Testis (tissue), 5 donors: ENCODE results near the gene ZNF599. TPM values are rescaled to one million over a fixed set of nuclear protein-coding genes. Genes with fewer than 3 reads are reported as not detected.

Source experiments
- DNase-seq: peaks from one replicate; pipeline ENCODE4 v3.0.0-alpha.2; 2019
- H3K27ac ChIP-seq, 2 donors: fragments of 200-600 bp; sonication (generic); one replicate each; pipeline ENCODE4 v1.5.1; 2019
- H3K27me3 ChIP-seq: fragments of 200-600 bp; sonication (generic); one replicate; pipeline ENCODE4 v1.5.1; 2019
- H3K36me3 ChIP-seq: fragments of 200-600 bp; sonication (generic); one replicate; pipeline ENCODE4 v1.5.1; 2017; ENCODE audit warnings: low read depth; ENCODE audit errors: missing control alignments
- H3K4me1 ChIP-seq: fragments of 200-600 bp; sonication (generic); one replicate; pipeline ENCODE4 v1.5.1; 2019
- H3K4me3 ChIP-seq, 2 donors: fragments of 200-600 bp; sonication (generic); one replicate each; pipeline ENCODE4 v1.5.1; 2017 to 2019
- H3K9me3 ChIP-seq: fragments of 200-600 bp; sonication (generic); one replicate; pipeline ENCODE4 v1.5.1; 2017
- POLR2A ChIP-seq: fragments of 450-650 bp; IDR thresholded peaks from one replicate; pipeline ENCODE4 v1.6.1; 2017; ENCODE audit warnings: antibody characterized with exemption, mild to moderate bottlenecking, moderate library complexity
- WGBS, 2 donors: methylation state at CpG; one replicate each; pipeline ENCODE4 v1.1.5; 2018; 5-methylcytosine and 5-hydroxymethylcytosine counted together
- intact Hi-C: fragments of 100-400 bp; cut with DNase I; formaldehyde crosslinking; loops from one replicate; pipeline ENCODE4 v1.15.1; 2023; ENCODE audit warnings: low total_unique reads
- long read RNA-seq, 2 donors: transcript quantifications; one replicate each; lab custom pipeline, GENCODE V29; 2026
- polyA plus RNA-seq: library from polyadenylated mRNA; stranded (reverse); fragments of 350-450 nt; fragmentation: Illumina TruSeq; extraction: RNeasy Lipid Tissue Mini Kit (QIAGEN cat#74804); gene quantifications from one replicate; pipeline ENCODE4 v1.2.3, GENCODE V29; 2014; ENCODE audit warnings: low read depth, low replicate concordance; ENCODE audit not compliant: insufficient read depth
- total RNA-seq, 2 donors: library from RNA; depleted of rRNA; stranded (reverse); fragments of >200 nt; gene quantifications; one replicate each; pipeline ENCODE4 v1.2.3, GENCODE V29; 2016
- TF ChIP-seq, protein P1 (sequence below), 3 experiments: fragments of 450-650 bp in 2 of 3; fragments of 200-600 bp in 1 of 3; sonication (generic) in 1 of 3; IDR thresholded peaks; one replicate each; pipeline ENCODE4 v1.5.1; 2016 to 2019; ENCODE audit warnings: antibody characterized with exemption in 3 of 3, mild to moderate bottlenecking in 2 of 3, moderate library complexity in 1 of 3

Gene ZNF599
- total RNA-seq (10 to 100 TPM; 26.4 to 27.1 TPM), polyA plus RNA-seq (18.3 TPM)
- long read RNA-seq, donor 1, partial matches to known transcripts, result 0 of 2 reads
- long read RNA-seq, donor 1, other reads (novel, unspliced or antisense), result 0 of 2 reads
- long read RNA-seq, donor 2, partial matches to known transcripts, result 0 of 3 reads
- long read RNA-seq, donor 2, other reads (novel, unspliced or antisense), result 0 of 3 reads

DNA sequence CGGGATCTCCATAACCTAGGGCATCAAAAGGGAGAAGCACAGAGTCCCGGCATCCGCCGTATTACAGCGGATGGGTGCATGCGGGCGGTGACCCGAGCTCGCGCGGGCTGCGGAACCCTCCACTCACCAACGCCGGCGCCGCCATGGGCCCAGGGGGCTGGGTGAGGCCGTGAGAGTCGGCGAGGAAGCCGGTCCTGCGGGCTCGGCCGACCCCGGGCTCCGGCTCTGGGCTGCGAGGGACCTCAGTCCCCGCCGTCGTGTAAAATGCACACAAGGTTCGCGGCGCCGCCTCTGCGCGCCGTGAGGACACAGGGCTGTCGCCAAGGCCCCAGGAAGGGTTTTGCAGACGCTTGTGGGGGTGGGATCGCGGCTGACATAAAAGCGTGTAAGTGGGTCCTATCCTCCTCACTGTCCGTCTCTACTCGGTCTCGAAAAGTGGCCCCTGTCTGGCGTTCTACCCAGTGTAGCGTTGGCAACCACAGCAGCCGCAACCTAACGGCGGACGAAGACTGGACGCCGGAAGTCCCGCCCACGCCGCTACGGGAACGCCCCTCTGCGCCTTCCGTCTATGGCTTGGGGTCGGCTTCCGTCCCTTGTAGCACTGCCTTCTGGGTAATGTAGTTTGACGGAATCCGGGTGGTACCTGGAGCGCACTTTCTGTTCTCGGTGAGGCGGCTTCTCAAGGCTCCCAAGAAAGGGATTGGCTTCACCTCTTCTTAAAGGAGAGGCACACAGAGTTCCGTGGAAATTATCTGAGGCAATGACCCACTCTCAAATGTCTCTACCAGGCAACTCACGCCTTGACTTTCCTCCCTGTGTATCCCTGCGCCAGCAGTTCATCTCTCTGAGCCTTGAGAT, at the start of gene ZNF599:
Gene ZNF599 (minus strand): TSS at position 519 of the 858 bp plus-strand sequence. CDS start 374 bp downstream, at position 145.
- DNase-seq, result peak; percentile 95
- H3K9me3 ChIP-seq, result no peaks in the 10 kb centered on the region
- peak within 1 kb of the TSS; percentile 73 to 81 for H3K27ac ChIP-seq
- intact Hi-C loops, result no loop called here
- no peaks in the 10 kb centered on the region for H3K27me3 ChIP-seq
- peak; percentile 56 for TF ChIP-seq POLR2A
- TF ChIP-seq, protein P1, sequence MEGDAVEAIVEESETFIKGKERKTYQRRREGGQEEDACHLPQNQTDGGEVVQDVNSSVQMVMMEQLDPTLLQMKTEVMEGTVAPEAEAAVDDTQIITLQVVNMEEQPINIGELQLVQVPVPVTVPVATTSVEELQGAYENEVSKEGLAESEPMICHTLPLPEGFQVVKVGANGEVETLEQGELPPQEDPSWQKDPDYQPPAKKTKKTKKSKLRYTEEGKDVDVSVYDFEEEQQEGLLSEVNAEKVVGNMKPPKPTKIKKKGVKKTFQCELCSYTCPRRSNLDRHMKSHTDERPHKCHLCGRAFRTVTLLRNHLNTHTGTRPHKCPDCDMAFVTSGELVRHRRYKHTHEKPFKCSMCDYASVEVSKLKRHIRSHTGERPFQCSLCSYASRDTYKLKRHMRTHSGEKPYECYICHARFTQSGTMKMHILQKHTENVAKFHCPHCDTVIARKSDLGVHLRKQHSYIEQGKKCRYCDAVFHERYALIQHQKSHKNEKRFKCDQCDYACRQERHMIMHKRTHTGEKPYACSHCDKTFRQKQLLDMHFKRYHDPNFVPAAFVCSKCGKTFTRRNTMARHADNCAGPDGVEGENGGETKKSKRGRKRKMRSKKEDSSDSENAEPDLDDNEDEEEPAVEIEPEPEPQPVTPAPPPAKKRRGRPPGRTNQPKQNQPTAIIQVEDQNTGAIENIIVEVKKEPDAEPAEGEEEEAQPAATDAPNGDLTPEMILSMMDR (IDR thresholded peaks at IDR 0.05), result peak in 1 of 3 experiments; percentile 20
- no peaks in the 10 kb centered on the region for H3K36me3 ChIP-seq
- no peaks in the 10 kb centered on the region for H3K4me1 ChIP-seq
- 3 to 9% methylated on average over 8 to 56 of the region's 69 CpGs for WGBS, 2 donors
- peak within 1 kb of the TSS; percentile 87 to 96 for H3K4me3 ChIP-seq

DNA sequence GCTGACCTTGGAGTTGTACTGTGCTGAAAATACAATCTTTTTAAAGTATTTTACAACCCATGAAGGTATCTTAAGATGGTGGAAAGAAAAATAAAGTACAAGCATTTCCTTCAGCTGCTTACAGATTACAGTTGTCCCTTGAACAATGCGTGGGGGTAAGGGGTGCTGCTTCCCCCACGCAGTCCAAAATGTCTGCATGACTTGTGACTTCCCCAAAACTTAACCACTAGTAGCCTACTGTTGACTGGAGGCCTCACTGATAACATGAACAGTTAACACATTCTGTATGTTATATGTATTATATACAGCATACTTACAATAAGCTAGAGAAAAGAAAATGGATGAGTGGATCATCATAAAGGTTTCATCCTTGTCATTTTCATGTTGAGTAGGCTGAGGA, 45.3 kb upstream of the ZNF599 start:
- Histone ChIP-seq H3K27me3 (no peaks in the 10 kb centered on the region), H3K27ac (no peak overlapping the region), H3K36me3 (no peaks in the 10 kb centered on the region), H3K4me1 (no peaks in the 10 kb centered on the region), H3K4me3 (no peak overlapping the region), H3K9me3 (no peaks in the 10 kb centered on the region)
- DNase-seq, result no peak
- TF ChIP-seq, protein P1 (IDR thresholded peaks at IDR 0.05), result no peak
- no peak for TF ChIP-seq POLR2A
- intact Hi-C loops, result no loop called here
- 29 to 57% methylated on average over 2 of the region's 2 CpGs for WGBS, 2 donors

DNA sequence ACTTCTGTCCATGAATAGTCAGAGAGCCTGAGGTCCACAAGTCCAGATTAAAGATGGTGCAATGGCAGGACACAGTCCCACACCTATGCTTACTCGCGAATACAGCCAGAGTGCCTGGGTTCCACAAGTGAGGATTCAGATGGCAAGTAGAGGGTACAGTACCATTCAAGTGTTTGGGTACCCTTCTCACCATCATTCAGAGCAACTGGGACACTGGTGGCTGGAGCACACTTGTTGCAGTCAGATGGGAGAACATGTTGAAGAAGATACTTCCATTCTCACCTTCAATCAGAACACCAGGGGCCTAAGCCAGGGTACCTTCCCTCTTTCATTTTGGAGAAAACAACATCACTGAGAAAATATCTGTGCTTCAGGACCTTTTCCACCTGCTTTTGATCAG, 43.7 kb upstream of the ZNF599 start:
- TF ChIP-seq, protein P1 (IDR thresholded peaks at IDR 0.05), result no peak
- TF ChIP-seq POLR2A, result no peak
- Histone ChIP-seq H3K27ac (no peak overlapping the region), H3K4me1 (no peaks in the 10 kb centered on the region), H3K9me3 (no peaks in the 10 kb centered on the region), H3K4me3 (no peak overlapping the region), H3K36me3 (no peaks in the 10 kb centered on the region), H3K27me3 (no peaks in the 10 kb centered on the region)
- WGBS, 2 donors, result 97 to 100% methylated on average over 2 of the region's 2 CpGs
- DNase-seq, result no peak
- intact Hi-C loops, result no loop called here

DNA sequence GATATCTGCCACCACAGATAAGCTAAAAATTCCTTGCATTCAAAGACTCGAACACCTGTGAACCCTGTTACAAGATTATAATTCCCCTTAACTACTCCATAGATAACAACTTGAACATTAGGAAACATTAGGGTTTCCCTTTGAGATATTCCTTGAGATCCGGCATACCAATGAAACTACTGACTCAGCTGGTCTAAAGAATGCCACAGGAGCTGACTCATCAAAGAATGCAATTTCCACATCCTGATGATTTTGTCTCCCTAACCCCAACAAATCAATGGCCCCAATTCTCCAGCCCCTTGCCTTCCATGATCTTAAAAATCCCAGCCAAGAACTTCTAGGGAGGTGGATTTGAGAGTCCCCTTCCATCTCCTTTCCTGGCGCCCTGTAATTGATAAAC, 35.6 kb upstream of the ZNF599 start:
- no peaks in the 10 kb centered on the region for H3K9me3 ChIP-seq
- H3K36me3 ChIP-seq, result no peaks in the 10 kb centered on the region
- no peak overlapping the region for H3K27ac ChIP-seq
- H3K4me1 ChIP-seq, result no peaks in the 10 kb centered on the region
- no peak overlapping the region for H3K4me3 ChIP-seq
- TF ChIP-seq, protein P1 (IDR thresholded peaks at IDR 0.05), result no peak
- no peak for TF ChIP-seq POLR2A
- intact Hi-C loops, result no loop called here
- H3K27me3 ChIP-seq, result no peaks in the 10 kb centered on the region
- 80 to 85% methylated on average over 3 of the region's 3 CpGs for WGBS, 2 donors
- no peak for DNase-seq
